ENCODE data around the gene CNTNAP2. TPM values are rescaled to one million over a fixed set of nuclear protein-coding genes. Genes with fewer than 3 reads are reported as not detected.

The CNTNAP2 gene
- total and polyA plus RNA-seq, 9 of the 15 experiments (the other 6 are each of a cell fraction or from before 2014, with no cell fraction given) = 0.04 to 0.62 (median 0.09) TPM; not detected in 4

DNA sequence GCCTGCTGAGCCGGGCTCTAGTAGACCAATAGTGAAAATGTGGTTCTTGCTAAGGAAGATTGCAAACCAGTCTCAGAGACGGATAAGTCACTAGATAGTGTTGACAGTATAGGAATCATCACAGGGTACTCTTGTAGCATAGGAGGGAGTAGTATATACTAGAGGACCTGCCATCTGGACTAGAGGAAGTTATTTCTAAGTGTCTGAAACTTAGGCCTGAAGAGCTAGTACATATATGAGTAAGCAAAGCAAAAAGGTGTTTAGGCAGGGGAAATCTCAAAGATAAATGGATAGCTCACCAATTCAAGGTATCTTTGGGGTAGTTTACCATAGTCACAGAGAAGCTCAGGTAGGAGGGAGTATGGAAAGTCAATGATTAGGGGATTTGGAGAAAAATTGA is 428.1 kb downstream of the CNTNAP2 start:
- no peak overlapping the region for H3K4me2 ChIP-seq (ENCODE audit: insufficient read depth, low read length)
- FAIRE-seq (no peak), ATAC-seq (no peak), DNase-seq (ENCODE audit: extremely low read depth in 1 of 4, low spot score in 3 of 4) (no peak)
- H3K27ac ChIP-seq (ENCODE audit: extremely low read depth, low read depth, low read length) = no peak overlapping the region
- BruUV-seq (replicated peaks) = no TSS peak
- CTCF ChIA-PET (ENCODE audit: low intra/inter-chr PET ratio) = no interaction called here
- 0% methylated on average over 2 of the region's 2 CpGs for WGBS (ENCODE audit: insufficient coverage, low coverage, missing lambda C conversion rate)
- in situ Hi-C loops (cut with MboI) = no loop called here
- no peaks in the 10 kb centered on the region; the same call in none of the 2 replicates for H3K9me3 ChIP-seq (replicated peaks; ENCODE audit: control insufficient read depth, insufficient read depth, low read depth, low read length)
- H3K27me3 ChIP-seq (ENCODE audit: control insufficient read depth in 2 of 2, insufficient read depth in 2 of 2, low read length in 2 of 2) = no peaks in the 10 kb centered on the region
- H3K9ac ChIP-seq (ENCODE audit: insufficient read depth in 1 of 2, low read depth in 2 of 2, low read length in 2 of 2) = no peak overlapping the region
- TF ChIP-seq, protein P1, sequence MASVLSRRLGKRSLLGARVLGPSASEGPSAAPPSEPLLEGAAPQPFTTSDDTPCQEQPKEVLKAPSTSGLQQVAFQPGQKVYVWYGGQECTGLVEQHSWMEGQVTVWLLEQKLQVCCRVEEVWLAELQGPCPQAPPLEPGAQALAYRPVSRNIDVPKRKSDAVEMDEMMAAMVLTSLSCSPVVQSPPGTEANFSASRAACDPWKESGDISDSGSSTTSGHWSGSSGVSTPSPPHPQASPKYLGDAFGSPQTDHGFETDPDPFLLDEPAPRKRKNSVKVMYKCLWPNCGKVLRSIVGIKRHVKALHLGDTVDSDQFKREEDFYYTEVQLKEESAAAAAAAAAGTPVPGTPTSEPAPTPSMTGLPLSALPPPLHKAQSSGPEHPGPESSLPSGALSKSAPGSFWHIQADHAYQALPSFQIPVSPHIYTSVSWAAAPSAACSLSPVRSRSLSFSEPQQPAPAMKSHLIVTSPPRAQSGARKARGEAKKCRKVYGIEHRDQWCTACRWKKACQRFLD (CRISPR knock-in tag; IDR thresholded peaks at IDR 0.05) = no peak
- TF ChIP-seq, protein P2, sequence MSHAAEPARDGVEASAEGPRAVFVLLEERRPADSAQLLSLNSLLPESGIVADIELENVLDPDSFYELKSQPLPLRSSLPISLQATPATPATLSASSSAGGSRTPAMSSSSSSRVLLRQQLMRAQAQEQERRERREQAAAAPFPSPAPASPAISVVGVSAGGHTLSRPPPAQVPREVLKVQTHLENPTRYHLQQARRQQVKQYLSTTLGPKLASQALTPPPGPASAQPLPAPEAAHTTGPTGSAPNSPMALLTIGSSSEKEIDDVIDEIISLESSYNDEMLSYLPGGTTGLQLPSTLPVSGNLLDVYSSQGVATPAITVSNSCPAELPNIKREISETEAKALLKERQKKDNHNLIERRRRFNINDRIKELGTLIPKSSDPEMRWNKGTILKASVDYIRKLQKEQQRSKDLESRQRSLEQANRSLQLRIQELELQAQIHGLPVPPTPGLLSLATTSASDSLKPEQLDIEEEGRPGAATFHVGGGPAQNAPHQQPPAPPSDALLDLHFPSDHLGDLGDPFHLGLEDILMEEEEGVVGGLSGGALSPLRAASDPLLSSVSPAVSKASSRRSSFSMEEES (CRISPR knock-in tag; IDR thresholded peaks at IDR 0.05) = no peak
- TF ChIP-seq, protein P3, sequence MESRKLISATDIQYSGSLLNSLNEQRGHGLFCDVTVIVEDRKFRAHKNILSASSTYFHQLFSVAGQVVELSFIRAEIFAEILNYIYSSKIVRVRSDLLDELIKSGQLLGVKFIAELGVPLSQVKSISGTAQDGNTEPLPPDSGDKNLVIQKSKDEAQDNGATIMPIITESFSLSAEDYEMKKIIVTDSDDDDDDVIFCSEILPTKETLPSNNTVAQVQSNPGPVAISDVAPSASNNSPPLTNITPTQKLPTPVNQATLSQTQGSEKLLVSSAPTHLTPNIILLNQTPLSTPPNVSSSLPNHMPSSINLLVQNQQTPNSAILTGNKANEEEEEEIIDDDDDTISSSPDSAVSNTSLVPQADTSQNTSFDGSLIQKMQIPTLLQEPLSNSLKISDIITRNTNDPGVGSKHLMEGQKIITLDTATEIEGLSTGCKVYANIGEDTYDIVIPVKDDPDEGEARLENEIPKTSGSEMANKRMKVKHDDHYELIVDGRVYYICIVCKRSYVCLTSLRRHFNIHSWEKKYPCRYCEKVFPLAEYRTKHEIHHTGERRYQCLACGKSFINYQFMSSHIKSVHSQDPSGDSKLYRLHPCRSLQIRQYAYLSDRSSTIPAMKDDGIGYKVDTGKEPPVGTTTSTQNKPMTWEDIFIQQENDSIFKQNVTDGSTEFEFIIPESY (CRISPR knock-in tag; IDR thresholded peaks at IDR 0.05) = no peak
- TF ChIP-seq XRCC5 (IDR thresholded peaks at IDR 0.05; ENCODE audit: low read depth, low read length) (no peak), NR1H2 (CRISPR knock-in tag; IDR thresholded peaks at IDR 0.05) (no peak), RBM14 (IDR thresholded peaks at IDR 0.05; ENCODE audit: borderline replicate concordance, insufficient read depth, low read depth, low read length) (no peak)
- no peaks in the 10 kb centered on the region for H3K9me1 ChIP-seq (ENCODE audit: control insufficient read depth, insufficient read depth, low read length)
- no peak overlapping the region for H3K4me3 ChIP-seq
- no peak overlapping the region for H2AFZ ChIP-seq (ENCODE audit: low read depth, low read length)
- H3K36me3 ChIP-seq (ENCODE audit: control insufficient read depth, insufficient read depth, low read length) = no peaks in the 10 kb centered on the region
- H3K79me2 ChIP-seq (ENCODE audit: control insufficient read depth, insufficient read depth, low read length) = no peaks in the 10 kb centered on the region
- intact Hi-C loops (cut with micrococcal nuclease) = no loop called here
- H3K4me1 ChIP-seq (replicated peaks in 1 of 2; ENCODE audit: control insufficient read depth in 2 of 2, insufficient read depth in 2 of 2, low read length in 2 of 2) = no peaks in the 10 kb centered on the region
- POLR2A ChIA-PET = no interaction called here
- H4K20me1 ChIP-seq (replicated peaks; ENCODE audit: control insufficient read depth, insufficient read depth, low read length) = no peaks in the 10 kb centered on the region
